Neural cell (in vitro differentiated cells): ENCODE results near the gene GRAP.
"Not testable (repeated sequence)": the region's sequence is repeated elsewhere in the genome, so short reads cannot be mapped to it uniquely, and the experiment has no call there.

Experiments
- EP300 ChIP-seq: fragments of 450-650 bp; conservative IDR thresholded peaks from 2 replicates; pipeline ENCODE4 v1.6.1; 2014; ENCODE audit warnings: antibody characterized with exemption, mild to moderate bottlenecking, moderate library complexity; ENCODE audit not compliant: poor library complexity, severe bottlenecking
- TF ChIP-seq, protein P1 (sequence below): fragments of 450-650 bp; IDR thresholded peaks from 2 replicates; pipeline ENCODE4 v1.5.1; 2014; ENCODE audit warnings: antibody characterized with exemption, mild to moderate bottlenecking, moderate library complexity; ENCODE audit not compliant: poor library complexity, severe bottlenecking
- TF ChIP-seq, protein P2 (sequence below): IDR thresholded peaks from 2 replicates; pipeline ENCODE4 v1.6.1; 2012; ENCODE audit warnings: borderline replicate concordance

DNA sequence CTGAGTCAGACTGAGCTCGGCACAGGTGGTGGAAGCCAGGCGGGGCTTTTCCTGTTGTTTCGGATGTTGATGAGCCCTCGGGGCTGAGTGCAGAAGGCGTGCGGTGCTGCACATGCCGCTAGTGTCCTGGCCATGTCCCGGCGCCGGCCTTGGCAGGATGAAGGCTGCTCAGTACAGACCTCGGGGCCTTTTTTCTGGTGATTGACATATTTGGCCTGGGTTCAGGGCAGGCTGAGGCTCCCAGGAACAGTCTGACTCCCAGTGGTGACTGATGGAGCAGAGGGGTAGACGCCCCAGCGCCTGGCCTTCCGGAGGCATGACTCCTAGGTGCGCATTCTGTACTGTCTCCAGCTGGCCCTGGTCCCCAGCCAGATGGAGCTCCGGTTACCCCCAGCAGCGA lies 8.8 kb downstream of the GRAP start:
- TF ChIP-seq, protein P1, sequence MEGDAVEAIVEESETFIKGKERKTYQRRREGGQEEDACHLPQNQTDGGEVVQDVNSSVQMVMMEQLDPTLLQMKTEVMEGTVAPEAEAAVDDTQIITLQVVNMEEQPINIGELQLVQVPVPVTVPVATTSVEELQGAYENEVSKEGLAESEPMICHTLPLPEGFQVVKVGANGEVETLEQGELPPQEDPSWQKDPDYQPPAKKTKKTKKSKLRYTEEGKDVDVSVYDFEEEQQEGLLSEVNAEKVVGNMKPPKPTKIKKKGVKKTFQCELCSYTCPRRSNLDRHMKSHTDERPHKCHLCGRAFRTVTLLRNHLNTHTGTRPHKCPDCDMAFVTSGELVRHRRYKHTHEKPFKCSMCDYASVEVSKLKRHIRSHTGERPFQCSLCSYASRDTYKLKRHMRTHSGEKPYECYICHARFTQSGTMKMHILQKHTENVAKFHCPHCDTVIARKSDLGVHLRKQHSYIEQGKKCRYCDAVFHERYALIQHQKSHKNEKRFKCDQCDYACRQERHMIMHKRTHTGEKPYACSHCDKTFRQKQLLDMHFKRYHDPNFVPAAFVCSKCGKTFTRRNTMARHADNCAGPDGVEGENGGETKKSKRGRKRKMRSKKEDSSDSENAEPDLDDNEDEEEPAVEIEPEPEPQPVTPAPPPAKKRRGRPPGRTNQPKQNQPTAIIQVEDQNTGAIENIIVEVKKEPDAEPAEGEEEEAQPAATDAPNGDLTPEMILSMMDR = not testable (repeated sequence)
- TF ChIP-seq EP300 = not testable (repeated sequence)
- TF ChIP-seq, protein P2, sequence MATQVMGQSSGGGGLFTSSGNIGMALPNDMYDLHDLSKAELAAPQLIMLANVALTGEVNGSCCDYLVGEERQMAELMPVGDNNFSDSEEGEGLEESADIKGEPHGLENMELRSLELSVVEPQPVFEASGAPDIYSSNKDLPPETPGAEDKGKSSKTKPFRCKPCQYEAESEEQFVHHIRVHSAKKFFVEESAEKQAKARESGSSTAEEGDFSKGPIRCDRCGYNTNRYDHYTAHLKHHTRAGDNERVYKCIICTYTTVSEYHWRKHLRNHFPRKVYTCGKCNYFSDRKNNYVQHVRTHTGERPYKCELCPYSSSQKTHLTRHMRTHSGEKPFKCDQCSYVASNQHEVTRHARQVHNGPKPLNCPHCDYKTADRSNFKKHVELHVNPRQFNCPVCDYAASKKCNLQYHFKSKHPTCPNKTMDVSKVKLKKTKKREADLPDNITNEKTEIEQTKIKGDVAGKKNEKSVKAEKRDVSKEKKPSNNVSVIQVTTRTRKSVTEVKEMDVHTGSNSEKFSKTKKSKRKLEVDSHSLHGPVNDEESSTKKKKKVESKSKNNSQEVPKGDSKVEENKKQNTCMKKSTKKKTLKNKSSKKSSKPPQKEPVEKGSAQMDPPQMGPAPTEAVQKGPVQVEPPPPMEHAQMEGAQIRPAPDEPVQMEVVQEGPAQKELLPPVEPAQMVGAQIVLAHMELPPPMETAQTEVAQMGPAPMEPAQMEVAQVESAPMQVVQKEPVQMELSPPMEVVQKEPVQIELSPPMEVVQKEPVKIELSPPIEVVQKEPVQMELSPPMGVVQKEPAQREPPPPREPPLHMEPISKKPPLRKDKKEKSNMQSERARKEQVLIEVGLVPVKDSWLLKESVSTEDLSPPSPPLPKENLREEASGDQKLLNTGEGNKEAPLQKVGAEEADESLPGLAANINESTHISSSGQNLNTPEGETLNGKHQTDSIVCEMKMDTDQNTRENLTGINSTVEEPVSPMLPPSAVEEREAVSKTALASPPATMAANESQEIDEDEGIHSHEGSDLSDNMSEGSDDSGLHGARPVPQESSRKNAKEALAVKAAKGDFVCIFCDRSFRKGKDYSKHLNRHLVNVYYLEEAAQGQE = not testable (repeated sequence)
